SU-DHL-6 (cell line): Measurements from ENCODE around the gene NTPCR.

ENCODE experiments used
- EZH2phosphoT487 ChIP-seq: fragments of 200-600 bp; sonication (generic), shearing (Covaris generic); conservative IDR thresholded peaks from 2 replicates; pipeline ENCODE4 v1.6.1; 2018; ENCODE audit warnings: mild to moderate bottlenecking, antibody characterized with exemption, low read length, moderate library complexity, mixed read lengths
- TF ChIP-seq, protein P1 (sequence below): fragments of 200-600 bp; sonication (generic); IDR thresholded peaks from one replicate; pipeline ENCODE4 v1.5.1; 2017; ENCODE audit warnings: antibody characterized with exemption, mild to moderate bottlenecking, low read length, moderate library complexity; ENCODE audit not compliant: insufficient read depth, poor library complexity, severe bottlenecking

- TF ChIP-seq, protein P1, sequence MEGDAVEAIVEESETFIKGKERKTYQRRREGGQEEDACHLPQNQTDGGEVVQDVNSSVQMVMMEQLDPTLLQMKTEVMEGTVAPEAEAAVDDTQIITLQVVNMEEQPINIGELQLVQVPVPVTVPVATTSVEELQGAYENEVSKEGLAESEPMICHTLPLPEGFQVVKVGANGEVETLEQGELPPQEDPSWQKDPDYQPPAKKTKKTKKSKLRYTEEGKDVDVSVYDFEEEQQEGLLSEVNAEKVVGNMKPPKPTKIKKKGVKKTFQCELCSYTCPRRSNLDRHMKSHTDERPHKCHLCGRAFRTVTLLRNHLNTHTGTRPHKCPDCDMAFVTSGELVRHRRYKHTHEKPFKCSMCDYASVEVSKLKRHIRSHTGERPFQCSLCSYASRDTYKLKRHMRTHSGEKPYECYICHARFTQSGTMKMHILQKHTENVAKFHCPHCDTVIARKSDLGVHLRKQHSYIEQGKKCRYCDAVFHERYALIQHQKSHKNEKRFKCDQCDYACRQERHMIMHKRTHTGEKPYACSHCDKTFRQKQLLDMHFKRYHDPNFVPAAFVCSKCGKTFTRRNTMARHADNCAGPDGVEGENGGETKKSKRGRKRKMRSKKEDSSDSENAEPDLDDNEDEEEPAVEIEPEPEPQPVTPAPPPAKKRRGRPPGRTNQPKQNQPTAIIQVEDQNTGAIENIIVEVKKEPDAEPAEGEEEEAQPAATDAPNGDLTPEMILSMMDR, result no peak
- TF ChIP-seq EZH2phosphoT487, result no peak
Measured at GRCh38 chr1:233025157-233025556, 74.7 kb downstream of the NTPCR start.
